Omental fat pad (tissue), 4 donors: ENCODE measurements around the gene MYCBP2. TPM values are rescaled to one million over a fixed set of nuclear protein-coding genes. Genes with fewer than 3 reads are reported as not detected.

Experiments
- ATAC-seq: fragments of 150-250 bp; one replicate; pipeline ENCODE4 v1.9.1; 2016; ENCODE audit warnings: mild to moderate bottlenecking, moderate library complexity; ENCODE audit not compliant: low FRiP score
- DNase-seq: peaks from one replicate; pipeline ENCODE4 v3.0.0-alpha.2; 2019; ENCODE audit warnings: low spot score
- total RNA-seq, 4 donors: library from RNA; depleted of rRNA; stranded (reverse); fragments of >200 nt; gene quantifications; one replicate each; pipeline ENCODE4 v1.1.0, GENCODE V29; 2016
- TF ChIP-seq, protein P1 (sequence below), 3 donors: fragments of 450-650 bp; IDR thresholded peaks; one replicate each; pipeline ENCODE4 v1.5.1; 2016 to 2017; ENCODE audit warnings: antibody characterized with exemption in 3 of 3, mild to moderate bottlenecking in 3 of 3, moderate library complexity in 2 of 3

Gene MYCBP2
- total RNA-seq, 4 donors from 2014 or later: 152 to 277 (median 223) TPM

GRCh38 chr13:77002590-77003190, 324.2 kb downstream of the MYCBP2 start:
- ATAC-seq: no peak
- no peak for DNase-seq
- TF ChIP-seq, protein P1, sequence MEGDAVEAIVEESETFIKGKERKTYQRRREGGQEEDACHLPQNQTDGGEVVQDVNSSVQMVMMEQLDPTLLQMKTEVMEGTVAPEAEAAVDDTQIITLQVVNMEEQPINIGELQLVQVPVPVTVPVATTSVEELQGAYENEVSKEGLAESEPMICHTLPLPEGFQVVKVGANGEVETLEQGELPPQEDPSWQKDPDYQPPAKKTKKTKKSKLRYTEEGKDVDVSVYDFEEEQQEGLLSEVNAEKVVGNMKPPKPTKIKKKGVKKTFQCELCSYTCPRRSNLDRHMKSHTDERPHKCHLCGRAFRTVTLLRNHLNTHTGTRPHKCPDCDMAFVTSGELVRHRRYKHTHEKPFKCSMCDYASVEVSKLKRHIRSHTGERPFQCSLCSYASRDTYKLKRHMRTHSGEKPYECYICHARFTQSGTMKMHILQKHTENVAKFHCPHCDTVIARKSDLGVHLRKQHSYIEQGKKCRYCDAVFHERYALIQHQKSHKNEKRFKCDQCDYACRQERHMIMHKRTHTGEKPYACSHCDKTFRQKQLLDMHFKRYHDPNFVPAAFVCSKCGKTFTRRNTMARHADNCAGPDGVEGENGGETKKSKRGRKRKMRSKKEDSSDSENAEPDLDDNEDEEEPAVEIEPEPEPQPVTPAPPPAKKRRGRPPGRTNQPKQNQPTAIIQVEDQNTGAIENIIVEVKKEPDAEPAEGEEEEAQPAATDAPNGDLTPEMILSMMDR (IDR thresholded peaks at IDR 0.05): no peak

GRCh38 chr13:77001963-77002587, 324.8 kb downstream of the MYCBP2 start:
- ATAC-seq (no peak), DNase-seq (no peak)
- TF ChIP-seq, protein P1 (IDR thresholded peaks at IDR 0.05): no peak

DNA sequence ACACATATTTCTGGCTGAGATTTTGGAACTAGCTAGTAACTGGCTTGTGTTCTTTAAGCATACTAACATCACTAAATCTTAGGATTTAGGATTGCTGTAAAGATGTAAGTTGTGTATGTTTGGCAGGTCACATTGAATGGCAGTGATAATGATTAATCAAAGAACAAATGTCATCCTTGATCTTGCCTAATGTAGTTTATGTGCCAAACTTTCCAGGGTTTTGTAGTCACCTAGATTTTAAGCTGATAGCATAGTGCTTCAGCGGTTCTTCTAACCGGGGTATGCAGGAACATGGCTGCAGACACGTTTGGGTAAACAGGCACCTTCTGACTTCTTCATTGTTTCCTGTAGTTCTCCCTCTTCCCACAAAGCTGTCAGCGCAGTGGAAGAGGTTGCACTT, 325.4 kb downstream of the MYCBP2 start:
- ATAC-seq (no peak), DNase-seq (no peak)
- TF ChIP-seq, protein P1 (IDR thresholded peaks at IDR 0.05): no peak

DNA sequence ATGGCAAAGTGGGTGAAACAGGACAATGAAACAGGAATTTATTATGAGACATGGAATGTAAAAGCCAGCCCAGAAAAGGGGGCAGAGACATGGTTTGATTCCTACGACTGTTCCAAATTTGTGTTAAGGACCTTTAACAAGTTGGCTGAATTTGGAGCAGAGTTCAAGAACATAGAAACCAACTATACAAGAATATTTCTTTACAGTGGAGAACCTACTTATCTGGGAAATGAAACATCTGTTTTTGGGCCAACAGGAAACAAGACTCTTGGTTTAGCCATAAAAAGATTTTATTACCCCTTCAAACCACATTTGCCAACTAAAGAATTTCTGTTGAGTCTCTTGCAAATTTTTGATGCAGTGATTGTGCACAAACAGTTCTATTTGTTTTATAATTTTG, 326.4 kb downstream of the MYCBP2 start:
- ATAC-seq (no peak), DNase-seq (no peak)
- TF ChIP-seq, protein P1 (IDR thresholded peaks at IDR 0.05): no peak

Other genes with a start within 250 kb of the MYCBP2 start
- gene SCEL, start 208.6 kb upstream of the MYCBP2 start, total RNA-seq: 1 to 10 TPM in 3 of 4 donors, under 1 TPM in 1; 0.94 to 6.9 (median 4.1) TPM